GM12864 (cell line): ENCODE measurements around the gene ACVR2A.
A peak's percentile ranks its signal among the peaks of the same experiment; 100 is the strongest.

Experiments
- DNase-seq: peaks from one replicate; pipeline ENCODE4 v3.0.0-alpha.2; 2011; ENCODE audit warnings: low read depth
- H3K4me3 ChIP-seq: 2 replicates; pipeline ENCODE4 v1.5.1; 2011; ENCODE audit warnings: mild to moderate bottlenecking, low read depth, low read length, control low read depth
- CTCF ChIP-seq: IDR thresholded peaks from 2 replicates; pipeline ENCODE4 v1.5.1; 2011; ENCODE audit warnings: low read depth, mild to moderate bottlenecking, moderate library complexity, low read length, control low read depth, inconsistent platforms; ENCODE audit errors: missing control alignments

ACVR2A gene

GRCh38 chr2:147888680-147889079, 43.9 kb downstream of the ACVR2A start:
- H3K4me3 ChIP-seq, result no peak overlapping the region
- no peak for TF ChIP-seq CTCF
- peak; percentile 19 for DNase-seq

- DNase-seq, result no peak
- no peak overlapping the region for H3K4me3 ChIP-seq
- TF ChIP-seq CTCF, result no peak
These were observed 59.2 kb downstream of the ACVR2A start for GRCh38 chr2:147904051-147904450.

GRCh38 chr2:147909178-147909577, 64.3 kb downstream of the ACVR2A start:
- DNase-seq, result no peak
- H3K4me3 ChIP-seq, result no peak overlapping the region
- no peak for TF ChIP-seq CTCF

- DNase-seq, result peak; percentile 27
- no peak overlapping the region for H3K4me3 ChIP-seq
- TF ChIP-seq CTCF, result peak; percentile 50
These were observed 66.2 kb downstream of the ACVR2A start for GRCh38 chr2:147910990-147911473.

GRCh38 chr2:147913701-147914480, 69.1 kb downstream of the ACVR2A start:
- no peak for TF ChIP-seq CTCF
- no peak overlapping the region for H3K4me3 ChIP-seq
- DNase-seq, result no peak

- no peak for TF ChIP-seq CTCF
- H3K4me3 ChIP-seq, result no peak overlapping the region
These were observed 71.2 kb downstream of the ACVR2A start for GRCh38 chr2:147916067-147916466.

GRCh38 chr2:147916723-147917122, 71.9 kb downstream of the ACVR2A start:
- no peak for DNase-seq
- no peak for TF ChIP-seq CTCF
- no peak overlapping the region for H3K4me3 ChIP-seq

More at GRCh38 chr2:147916067-147916466, 71.2 kb downstream of the ACVR2A start:
- no peak for DNase-seq
